ACC112 (cell line): ENCODE results near the gene MRFAP1.
"Not testable (repeated sequence)": the region's sequence is repeated elsewhere in the genome, so short reads cannot be mapped to it uniquely, and the experiment has no call there.

Experiments used
- H2AFZ ChIP-seq: fragments of 200-600 bp; sonication (generic); one replicate; pipeline ENCODE4 v1.6.0; 2017; ENCODE audit warnings: antibody characterized with exemption, low read length; ENCODE audit not compliant: unreplicated experiment
- H3K27ac ChIP-seq: fragments of 200-600 bp; sonication (generic); 2 replicates; pipeline ENCODE4 v1.5.1; 2014; ENCODE audit warnings: low read depth, mild to moderate bottlenecking, antibody characterized with exemption, low read length, moderate library complexity
- H3K27me3 ChIP-seq: fragments of 200-600 bp; sonication (generic); 2 replicates; pipeline ENCODE4 v1.6.1; 2014; ENCODE audit warnings: mild to moderate bottlenecking, antibody characterized with exemption, low read length, moderate library complexity, mixed read lengths; ENCODE audit not compliant: insufficient read depth
- H3K36me3 ChIP-seq: fragments of 200-600 bp; sonication (generic); 2 replicates; pipeline ENCODE4 v1.6.1; 2016; ENCODE audit warnings: mild to moderate bottlenecking, antibody characterized with exemption, low read length, moderate library complexity, mixed read lengths; ENCODE audit not compliant: insufficient read depth
- H3K4me1 ChIP-seq: fragments of 200-600 bp; sonication (generic); one replicate; pipeline ENCODE4 v1.6.1; 2016; ENCODE audit warnings: low read length, mixed read lengths; ENCODE audit not compliant: insufficient read depth, unreplicated experiment, control insufficient read depth
- H3K4me3 ChIP-seq: fragments of 200-600 bp; sonication (generic); 2 replicates; pipeline ENCODE4 v1.5.1; 2014; ENCODE audit warnings: mild to moderate bottlenecking, low read depth, low read length
- H3K79me2 ChIP-seq: fragments of 200-600 bp; sonication (generic); one replicate; pipeline ENCODE4 v1.6.0; 2016; ENCODE audit warnings: low read length; ENCODE audit not compliant: control insufficient read depth, unreplicated experiment, insufficient read depth

The MRFAP1 gene

DNA sequence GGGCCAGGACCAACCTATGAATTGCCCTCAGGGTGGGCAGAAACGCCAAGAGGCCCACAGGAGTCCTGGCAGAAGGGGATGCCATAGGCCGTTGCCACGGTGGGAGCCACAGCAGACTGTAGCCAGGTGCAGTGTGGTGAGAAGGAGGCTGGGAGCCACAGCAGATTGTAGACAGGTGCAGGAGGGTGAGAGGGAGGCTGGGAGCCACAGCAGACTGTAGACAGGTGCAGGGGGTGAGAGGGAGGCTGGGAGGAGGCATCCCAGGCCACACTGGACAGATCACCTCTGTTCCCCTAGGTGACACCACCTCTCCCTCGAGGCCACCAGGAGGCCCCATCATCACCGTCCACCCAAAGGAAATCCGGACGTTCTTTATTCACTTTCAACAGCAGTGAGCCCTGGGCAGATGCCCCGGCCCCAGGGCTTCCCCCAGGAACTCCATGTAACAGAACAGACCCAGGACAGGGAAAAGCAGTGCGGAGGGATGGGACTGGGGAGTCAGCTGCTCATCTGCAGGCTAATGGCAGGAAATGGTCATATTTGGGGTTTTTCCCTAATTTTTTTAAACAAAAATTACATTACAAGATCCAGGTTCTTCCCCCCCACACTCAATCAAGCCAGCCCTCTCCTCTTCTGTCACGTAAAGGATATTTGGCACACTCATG, 19.5 kb upstream of the MRFAP1 start:
- Histone ChIP-seq H3K36me3 (peaks cover 8% of the 10 kb centered on the region; the same call in 1 of the 2 replicates), H3K4me3 (no peak overlapping the region)

DNA sequence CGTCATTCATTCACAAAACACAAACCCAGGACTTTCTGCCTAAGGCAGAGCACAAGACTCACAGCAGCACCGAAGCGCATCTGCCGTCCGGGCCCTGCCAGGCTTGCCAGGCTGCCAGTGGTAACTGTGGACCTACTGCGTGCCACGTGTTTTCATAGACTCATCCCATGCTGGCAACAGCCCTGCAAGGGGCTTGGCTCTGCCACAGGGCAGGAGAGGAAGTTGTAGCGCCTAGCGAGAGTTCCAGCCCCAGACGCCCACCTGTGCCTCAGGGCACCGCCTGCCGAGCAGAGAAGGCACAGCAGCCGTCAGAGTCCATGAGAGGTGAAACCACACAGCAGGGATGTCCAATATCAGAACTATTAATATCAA, 18.9 kb upstream of the MRFAP1 start:
- Histone ChIP-seq H3K4me3 (no peak overlapping the region), H3K27me3 (no peaks in the 10 kb centered on the region), H3K79me2 (no peaks in the 10 kb centered on the region), H3K27ac (no peak overlapping the region), H3K4me1 (no peaks in the 10 kb centered on the region), H3K36me3 (peaks cover 2% of the 10 kb centered on the region; the same call in 1 of the 2 replicates), H2AFZ (no peak overlapping the region)

More for the DNA sequence above, 19.5 kb upstream of the MRFAP1 start:
- H3K79me2 ChIP-seq: no peaks in the 10 kb centered on the region
- no peaks in the 10 kb centered on the region for H3K27me3 ChIP-seq
- no peak overlapping the region for H3K27ac ChIP-seq
- no peak overlapping the region for H2AFZ ChIP-seq
- H3K4me1 ChIP-seq: no peaks in the 10 kb centered on the region

DNA sequence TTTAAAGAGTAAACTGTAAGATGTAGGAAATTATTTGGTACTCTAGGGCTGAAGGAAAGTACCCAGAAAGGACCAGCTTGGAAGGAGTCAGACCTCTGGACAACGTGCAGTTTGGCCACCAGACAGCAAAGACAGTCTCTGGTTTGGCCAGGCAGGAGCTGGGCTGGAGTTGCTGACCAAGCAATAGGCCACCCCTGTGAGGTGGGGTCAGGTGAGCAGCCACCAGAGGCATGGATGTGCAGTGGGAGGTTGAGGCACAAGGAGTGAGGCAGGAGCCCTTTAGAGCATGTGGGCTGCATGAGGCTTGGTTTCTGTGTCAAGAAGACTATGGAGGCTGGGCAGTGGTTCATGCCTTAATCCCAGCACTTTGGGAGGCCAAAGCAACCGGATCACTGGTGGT, 17.7 kb upstream of the MRFAP1 start:
- H3K27me3 ChIP-seq: no peaks in the 10 kb centered on the region
- H3K27ac ChIP-seq: no peak overlapping the region
- H3K4me1 ChIP-seq: no peaks in the 10 kb centered on the region
- H2AFZ ChIP-seq: no peak overlapping the region
- H3K79me2 ChIP-seq: no peaks in the 10 kb centered on the region
- no peaks in the 10 kb centered on the region for H3K36me3 ChIP-seq
- H3K4me3 ChIP-seq: no peak overlapping the region

DNA sequence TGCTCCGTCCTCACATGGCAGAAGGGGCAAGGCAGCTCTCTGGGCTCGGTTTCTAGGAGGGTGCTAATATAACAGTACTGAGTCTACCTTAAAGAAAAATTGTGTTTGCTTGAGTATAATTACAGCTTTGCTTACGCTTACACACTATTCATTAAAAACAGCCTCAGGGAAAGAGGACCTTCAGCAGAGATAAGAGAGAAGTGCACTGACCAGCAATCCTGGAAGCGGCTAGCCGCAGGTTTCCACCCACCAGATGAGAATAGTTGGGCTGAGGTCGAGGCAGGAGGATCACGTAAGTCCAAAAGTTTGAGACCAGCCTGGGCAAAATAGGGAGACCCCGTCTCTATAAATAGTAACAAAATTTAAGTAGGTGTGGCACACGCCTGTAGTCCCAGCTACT, 15.2 kb upstream of the MRFAP1 start:
- Histone ChIP-seq H3K4me1 (no peaks in the 10 kb centered on the region), H3K4me3 (no peak overlapping the region), H3K27me3 (no peaks in the 10 kb centered on the region), H3K27ac (no peak overlapping the region), H2AFZ (no peak overlapping the region), H3K36me3 (no peaks in the 10 kb centered on the region), H3K79me2 (no peaks in the 10 kb centered on the region)

DNA sequence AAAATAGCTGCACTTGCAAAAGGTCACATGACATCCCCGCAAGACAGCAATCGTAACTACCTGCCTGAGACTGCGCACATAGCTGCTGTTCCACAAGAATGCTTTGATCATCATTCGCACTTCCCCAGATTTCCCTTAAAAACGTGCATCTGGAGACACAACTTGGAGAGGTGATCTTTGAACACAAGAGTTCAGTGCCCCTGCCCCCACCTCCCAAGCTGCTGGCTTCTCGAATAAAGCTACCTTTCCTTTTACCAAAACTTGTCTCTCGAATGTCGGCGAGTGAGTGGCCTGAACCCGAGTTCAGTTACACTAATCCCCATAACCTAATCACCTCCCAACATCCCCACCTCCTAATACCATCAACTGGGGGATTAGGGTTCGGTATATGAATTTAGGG, 14.4 kb upstream of the MRFAP1 start:
- H3K4me3 ChIP-seq: no peak overlapping the region
- H3K4me1 ChIP-seq: no peaks in the 10 kb centered on the region
- H3K36me3 ChIP-seq: no peaks in the 10 kb centered on the region
- no peaks in the 10 kb centered on the region for H3K79me2 ChIP-seq
- H3K27me3 ChIP-seq: no peaks in the 10 kb centered on the region
- H3K27ac ChIP-seq: no peak overlapping the region
- no peak overlapping the region for H2AFZ ChIP-seq

DNA sequence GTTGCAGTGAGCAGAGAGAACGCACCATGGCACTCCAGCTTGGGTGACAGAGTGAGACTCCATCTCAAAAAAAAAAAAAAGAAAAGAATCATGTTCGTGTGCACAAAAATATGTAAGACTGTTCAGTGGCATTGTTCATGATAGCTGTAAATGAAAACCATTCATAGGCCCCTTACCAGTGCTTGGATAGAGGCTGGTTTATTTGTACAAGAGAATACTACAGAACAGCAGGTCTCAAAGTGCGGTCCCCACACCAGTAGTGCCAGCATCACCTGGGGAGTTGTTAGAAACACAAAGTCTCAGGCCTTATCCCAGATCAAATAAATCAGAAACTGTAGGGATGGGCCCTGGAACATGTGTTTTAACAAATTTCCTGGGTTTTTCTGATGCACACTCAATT, 12.7 kb upstream of the MRFAP1 start:
- Histone ChIP-seq H3K79me2 (peaks cover 5% of the 10 kb centered on the region), H3K27me3 (no peaks in the 10 kb centered on the region), H3K4me1 (no peaks in the 10 kb centered on the region), H3K27ac (no peak overlapping the region), H3K4me3 (no peak overlapping the region), H2AFZ (no peak overlapping the region), H3K36me3 (no peaks in the 10 kb centered on the region)

DNA sequence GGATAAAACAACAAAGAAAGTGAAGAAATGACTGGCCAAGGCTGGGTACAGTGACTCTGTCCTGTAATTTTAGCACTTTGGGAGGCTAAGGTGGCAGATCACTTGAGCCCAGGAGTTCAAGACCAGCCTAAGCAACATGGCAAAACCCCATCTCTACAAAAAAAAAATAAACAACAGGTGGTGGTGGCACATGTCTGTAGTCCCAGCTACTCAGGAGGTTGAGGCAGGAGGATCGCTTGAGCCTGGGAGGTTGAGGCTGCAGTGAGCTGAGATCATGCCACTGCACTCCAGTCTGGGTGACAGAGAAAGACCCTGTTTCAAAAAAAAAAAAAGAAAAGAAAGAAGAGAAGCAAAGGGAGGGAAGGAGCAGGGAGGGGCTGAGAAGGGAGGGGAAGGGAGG, 12.0 kb upstream of the MRFAP1 start:
- H3K4me3 ChIP-seq, H3K36me3 ChIP-seq, H3K27ac ChIP-seq, H2AFZ ChIP-seq, H3K27me3 ChIP-seq, H3K4me1 ChIP-seq, H3K79me2 ChIP-seq: not testable (repeated sequence)

DNA sequence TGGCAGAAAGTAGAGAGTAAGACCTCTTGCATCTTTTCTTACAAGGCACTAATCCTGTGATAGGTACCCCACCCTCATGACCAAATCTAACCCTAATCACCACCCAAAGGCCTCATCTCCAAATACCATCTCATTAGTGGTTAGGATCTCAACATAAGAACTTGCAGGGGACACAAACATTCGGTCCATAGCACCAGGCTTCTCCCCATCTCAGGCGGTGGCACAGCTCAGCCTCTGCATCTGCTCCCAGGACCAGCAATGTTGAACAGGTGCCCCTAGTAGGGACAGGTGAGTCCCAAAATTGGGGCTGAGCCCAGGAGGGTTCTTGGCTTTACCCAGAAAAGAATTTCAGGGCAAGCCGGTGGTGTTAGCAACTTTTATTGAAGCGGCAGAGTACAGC, 8.4 kb upstream of the MRFAP1 start:
- Histone ChIP-seq H3K79me2 (peaks cover 8% of the 10 kb centered on the region), H3K27ac (no peak overlapping the region)

DNA sequence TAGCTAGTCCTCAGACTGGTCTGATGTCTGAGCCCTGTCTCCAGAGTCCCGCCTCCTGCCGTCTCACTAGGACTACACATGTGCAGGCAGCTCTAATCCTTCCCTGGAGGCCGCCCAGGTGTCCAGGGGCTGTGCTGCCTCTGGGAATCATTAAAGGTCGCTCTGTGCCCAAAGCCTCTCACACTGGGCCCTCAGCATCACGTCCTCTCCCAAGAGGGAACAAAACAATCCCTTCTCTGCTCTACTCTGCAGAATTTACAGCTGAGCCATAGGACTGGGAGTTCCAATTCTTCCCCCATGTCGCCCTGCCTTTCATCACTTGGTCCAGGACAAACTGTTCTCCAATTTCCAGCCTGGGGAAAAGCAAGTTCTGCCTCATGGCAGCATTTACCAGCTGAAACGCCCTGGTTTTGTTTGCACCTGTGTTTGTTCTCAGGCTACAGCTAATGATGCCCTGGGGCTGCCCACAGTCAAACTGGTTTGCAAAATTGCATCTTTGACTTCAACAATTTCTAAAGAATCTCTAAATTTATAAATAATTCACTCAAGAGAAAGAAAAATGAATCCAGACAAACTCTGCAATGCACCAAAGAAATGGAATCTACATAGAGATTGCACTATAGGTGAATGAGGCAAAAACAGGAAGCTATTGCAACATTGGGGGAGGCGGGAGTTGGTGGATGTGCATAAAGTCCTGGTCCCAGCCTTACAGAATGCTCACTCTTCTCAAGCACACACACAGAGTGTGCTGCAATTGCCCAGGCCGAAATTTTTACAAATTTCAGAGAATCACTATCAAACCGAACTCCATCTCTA, 7.2 kb upstream of the MRFAP1 start:
- Histone ChIP-seq H3K4me1 (peaks cover 5% of the 10 kb centered on the region), H3K79me2 (peaks cover 8% of the 10 kb centered on the region), H3K27ac (no peak overlapping the region), H3K36me3 (no peaks in the 10 kb centered on the region), H3K4me3 (no peak overlapping the region), H3K27me3 (no peaks in the 10 kb centered on the region), H2AFZ (no peak overlapping the region)

More for the DNA sequence above, 8.4 kb upstream of the MRFAP1 start:
- Histone ChIP-seq H3K36me3 (no peaks in the 10 kb centered on the region), H3K27me3 (no peaks in the 10 kb centered on the region), H3K4me1 (peaks cover 5% of the 10 kb centered on the region), H2AFZ (no peak overlapping the region), H3K4me3 (no peak overlapping the region)

DNA sequence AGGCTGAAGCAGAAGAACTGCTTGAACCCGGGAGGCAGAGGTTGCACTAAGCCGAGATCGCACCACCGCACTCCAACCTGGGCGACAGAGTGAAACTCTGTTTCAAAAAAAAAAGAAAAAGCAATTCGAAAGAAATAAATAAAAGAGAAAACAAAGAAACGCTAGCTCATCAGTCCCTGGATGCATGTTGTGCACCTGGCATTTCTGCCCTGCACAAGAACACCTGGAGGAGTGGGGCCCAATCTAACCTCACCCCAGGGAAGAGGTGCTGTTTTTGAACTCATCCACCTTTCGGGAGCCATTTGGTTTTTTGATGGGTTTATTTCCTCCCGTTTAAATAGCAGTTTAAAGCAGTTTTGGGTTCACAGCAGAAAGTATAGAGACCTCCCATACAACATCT, 5.7 kb upstream of the MRFAP1 start:
- no peak overlapping the region for H2AFZ ChIP-seq
- no peak overlapping the region for H3K27ac ChIP-seq
- H3K36me3 ChIP-seq: no peaks in the 10 kb centered on the region
- H3K79me2 ChIP-seq: peaks cover 8% of the 10 kb centered on the region
- H3K4me3 ChIP-seq: no peak overlapping the region
- no peaks in the 10 kb centered on the region for H3K27me3 ChIP-seq
- H3K4me1 ChIP-seq: peaks cover 5% of the 10 kb centered on the region

DNA sequence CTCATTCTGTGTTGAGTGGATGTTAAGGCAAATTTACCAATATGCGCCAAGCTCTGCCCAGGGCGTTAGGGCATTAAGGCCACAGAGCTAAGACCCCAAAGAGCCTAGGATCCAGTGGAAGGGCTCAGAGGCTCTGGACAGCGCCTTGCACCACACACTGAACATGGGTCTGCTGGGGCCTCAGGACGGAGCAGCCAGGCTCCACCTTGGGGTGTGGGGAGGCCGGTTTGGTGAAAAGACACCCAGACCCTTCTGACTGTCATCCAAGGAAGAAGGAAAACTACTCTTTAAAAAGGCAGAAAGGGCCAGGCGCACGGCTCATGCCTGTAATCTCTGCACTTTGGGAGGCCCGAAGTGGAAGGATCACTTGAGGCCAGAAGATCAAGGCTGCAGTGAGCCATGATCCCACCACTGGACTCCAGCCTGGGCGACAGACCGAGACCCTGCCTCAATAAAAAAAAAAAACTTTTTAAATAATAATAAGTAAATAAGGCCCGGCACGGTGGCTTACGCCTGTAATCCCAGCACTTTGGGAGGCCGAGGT, 1.3 kb upstream of the MRFAP1 start:
- peaks cover 13% of the 10 kb centered on the region for H3K36me3 ChIP-seq
- no peaks in the 10 kb centered on the region for H3K27me3 ChIP-seq
- peaks cover 33% of the 10 kb centered on the region for H3K79me2 ChIP-seq
- H3K27ac ChIP-seq: no peak overlapping the region
- no peak overlapping the region for H2AFZ ChIP-seq
- H3K4me3 ChIP-seq: no peak overlapping the region
- peaks cover 15% of the 10 kb centered on the region for H3K4me1 ChIP-seq
